Caki2 (cell line): Measurements from ENCODE around the gene OLFML2A. TPM values are rescaled to one million over a fixed set of nuclear protein-coding genes. Genes with fewer than 3 reads are reported as not detected.

ENCODE experiments used
- DNase-seq: peaks from one replicate; pipeline ENCODE4 v3.0.0-alpha.2; 2015; ENCODE audit warnings: low read depth
- in situ Hi-C: cut with HindIII; loops from 2 replicates; pipeline ENCODE4 v1.10.0; 2016; ENCODE audit warnings: low sequenced_read_pairs, low pct_unique_long_range_greater_than_20kb, mixed read lengths
- total RNA-seq: library from RNA; depleted of rRNA; stranded (reverse); fragments of >200 nt; shearing (Covaris generic); gene quantifications from 2 replicates; pipeline ENCODE4 v1.2.3, GENCODE V29; 2014; ENCODE audit warnings: low replicate concordance

OLFML2A gene
- total RNA-seq, 1 experiment from 2014 or later = 14.9 TPM

DNA sequence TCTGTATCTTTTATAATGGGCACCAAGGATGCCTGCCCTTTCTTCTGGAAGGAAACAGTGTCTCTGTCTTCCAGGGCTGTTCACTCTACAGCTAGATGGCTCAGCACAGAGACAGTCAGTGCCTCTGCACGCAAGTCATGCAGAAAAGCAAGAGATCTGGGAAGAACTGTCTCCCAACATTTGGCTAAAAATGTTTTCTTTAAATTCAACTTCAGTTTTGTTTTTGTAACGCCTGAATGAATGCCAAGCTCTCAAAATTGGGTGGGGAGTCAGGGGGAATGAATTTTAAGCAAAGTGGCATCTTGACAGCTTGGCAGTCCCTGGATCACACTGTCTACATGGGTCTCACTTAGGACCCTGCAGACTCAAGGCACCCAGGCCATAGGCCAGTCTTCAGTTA lies 12.6 kb downstream of the OLFML2A start:
- in situ Hi-C loops = no loop called here
- DNase-seq = no peak

DNA sequence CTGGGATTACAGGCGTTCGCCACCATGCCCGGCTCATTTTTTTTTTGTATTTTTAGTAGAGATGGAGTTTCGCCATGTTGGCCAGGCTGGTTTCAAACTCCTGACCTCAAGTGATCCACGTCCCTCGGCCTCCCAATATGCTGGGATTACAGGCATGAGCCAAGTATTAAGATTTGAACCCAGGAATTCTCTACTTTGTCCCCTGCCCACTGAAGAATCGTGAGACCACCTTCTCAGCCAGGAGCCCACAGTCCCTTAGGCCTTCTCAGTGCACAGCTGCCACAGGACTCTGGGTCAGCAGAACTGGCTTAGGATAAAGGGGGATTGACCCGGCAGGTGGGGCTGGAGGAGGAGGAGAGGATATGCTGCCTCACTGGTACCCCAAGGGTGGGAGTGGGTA lies 13.4 kb downstream of the OLFML2A start:
- in situ Hi-C loops = no loop called here
- no peak for DNase-seq

DNA sequence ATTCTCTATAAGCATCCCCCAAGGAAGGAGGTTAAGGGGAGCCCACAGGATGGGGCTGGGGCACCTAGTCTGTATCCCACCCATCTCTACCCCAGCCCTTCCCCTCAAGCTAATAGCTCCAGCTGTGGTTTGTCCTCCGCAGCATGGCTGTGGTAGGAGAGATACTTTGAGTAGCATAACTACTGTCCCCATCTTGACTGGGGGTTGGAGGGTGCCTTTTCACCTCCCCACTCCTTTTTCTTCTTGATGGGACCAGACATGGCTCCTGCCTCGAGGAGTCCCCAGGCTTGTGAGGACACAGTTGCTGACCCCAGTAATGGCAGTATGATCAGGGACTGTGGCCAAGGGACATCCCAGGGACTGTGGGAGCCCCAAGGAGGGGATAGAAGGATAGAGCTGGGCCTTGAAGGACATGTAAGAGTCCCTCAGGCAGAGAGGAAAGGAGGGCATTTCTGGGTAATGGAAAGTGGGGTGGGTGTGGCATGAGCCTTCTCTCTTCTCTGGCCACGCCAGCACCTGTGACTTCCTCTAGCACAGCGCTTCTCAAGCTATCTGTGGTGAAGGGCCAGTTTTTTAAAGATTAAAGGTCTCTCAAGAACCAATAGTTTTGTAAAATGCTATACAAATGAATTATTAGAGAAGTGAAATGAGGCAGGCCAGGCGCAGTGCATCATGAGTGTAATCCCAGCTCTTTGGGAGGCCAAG lies 14.0 kb downstream of the OLFML2A start:
- in situ Hi-C loops = no loop called here
- no peak for DNase-seq

DNA sequence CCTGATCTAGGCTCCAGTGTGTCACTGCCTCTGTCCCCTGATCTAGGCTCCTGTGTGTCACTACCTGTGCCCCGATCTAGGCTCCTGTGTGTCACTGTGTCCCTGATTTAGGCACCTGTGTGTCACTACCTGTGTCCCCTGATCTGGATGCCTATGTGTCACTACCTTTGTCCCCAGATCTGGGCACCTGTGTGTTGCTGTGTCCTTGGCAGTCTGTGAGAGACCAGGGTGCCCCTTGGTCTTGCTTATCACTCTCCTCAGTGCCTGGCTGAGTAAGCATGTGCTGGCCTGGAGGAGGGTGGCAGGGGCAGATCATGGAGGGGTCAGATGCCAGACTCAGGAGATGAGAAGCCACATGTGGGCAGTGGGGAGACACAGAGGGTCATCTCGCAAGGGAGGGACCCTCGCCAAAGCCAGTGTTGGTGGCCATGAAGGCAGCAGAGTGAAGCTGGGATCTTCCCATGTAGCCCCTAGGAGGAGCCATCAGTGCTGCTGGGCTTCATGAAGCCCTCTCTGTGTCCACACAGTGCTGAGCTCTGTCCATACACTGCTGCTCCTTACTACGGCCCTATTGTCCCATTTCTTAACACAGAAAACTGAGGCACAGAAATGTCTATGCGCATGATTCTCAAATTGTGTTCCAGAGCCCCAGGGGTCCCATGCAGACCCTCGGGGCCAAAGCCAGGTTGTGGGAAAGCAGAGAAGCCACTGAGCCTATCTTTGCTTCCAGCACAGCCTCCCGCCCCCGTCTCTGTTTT lies 15.5 kb downstream of the OLFML2A start:
- in situ Hi-C loops = no loop called here

DNA sequence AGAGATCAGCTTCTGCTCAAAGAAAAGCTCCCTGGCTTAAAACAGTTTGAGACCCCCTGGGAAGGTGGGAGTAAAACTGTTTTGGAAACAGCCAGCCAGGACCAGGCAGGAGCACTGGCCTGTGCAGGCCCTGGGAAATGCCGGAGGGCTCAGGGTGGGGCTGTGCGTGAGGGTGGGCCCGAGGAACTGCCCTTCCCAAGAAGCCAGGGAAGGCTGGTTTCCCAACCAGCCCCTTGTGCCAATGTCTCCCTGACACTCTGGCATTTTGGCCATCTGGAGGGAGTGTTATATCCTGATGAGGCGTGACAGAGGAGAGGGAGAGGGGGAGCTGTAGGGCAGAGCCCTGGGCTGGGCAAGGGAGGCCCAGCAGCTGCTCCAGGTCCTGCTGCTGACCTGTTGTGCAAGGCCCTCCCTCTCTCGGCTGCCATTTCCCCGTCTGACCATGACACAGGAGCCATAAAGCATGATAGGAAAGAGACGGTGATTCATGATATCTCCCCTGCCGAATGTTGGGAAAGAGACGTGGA lies 16.1 kb downstream of the OLFML2A start:
- no peak for DNase-seq
- in situ Hi-C loops = no loop called here

More for the DNA sequence above, 15.5 kb downstream of the OLFML2A start:
- no peak for DNase-seq

DNA sequence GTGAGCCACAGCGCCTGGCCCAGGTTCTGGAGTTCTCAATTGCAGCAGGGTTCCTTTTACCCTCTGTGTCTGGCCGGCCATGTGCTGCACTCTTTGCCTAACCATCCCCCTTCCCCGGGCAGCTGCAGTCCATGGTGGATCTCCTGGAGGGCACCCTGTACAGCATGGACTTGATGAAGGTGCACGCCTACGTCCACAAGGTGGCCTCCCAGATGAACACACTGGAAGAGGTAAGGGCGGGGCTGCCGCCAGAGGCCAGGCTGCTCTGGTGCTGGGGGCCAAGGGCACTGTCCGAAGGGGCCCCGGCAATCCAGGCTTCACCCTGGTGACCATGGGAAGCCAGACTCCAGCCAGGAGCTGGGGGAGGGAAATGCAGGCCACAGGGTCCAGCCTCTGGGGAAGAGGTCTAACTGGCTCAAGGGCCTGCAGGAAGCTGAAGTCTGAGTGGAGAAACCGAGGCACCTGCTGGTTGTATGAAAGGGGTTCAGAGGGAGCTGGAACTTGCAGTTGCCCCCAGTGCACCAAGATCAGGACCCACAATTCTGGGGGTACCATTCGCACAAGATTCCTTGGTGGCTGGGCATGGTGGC lies 18.1 kb downstream of the OLFML2A start:
- in situ Hi-C loops = no loop called here
- no peak for DNase-seq

DNA sequence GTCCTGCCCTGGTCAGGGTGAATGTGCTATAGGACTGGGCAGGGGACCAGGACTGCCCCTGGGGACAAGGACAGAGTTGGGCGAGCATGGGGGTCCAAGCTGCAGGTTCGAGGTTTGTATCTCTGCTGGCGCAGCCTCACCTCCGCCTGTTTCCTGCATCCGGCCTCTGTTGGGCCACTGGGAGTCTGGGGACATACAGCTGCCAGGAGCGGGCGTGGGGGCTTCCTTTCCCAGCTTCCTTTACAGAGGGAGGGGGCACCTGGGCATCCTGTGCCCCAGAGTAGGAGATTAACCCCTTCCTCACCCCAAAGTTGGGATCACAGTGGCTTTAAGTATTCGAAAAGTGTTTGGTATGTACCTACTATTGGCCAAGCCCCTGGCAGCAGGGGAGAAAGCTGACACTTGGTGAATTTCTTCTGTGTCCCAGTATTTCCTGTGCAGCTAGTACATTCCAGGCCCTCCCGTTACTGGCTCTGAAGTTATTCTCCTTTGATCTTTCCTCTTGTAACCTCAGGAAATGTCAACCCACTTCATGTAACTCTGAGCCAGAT lies 19.0 kb downstream of the OLFML2A start:
- in situ Hi-C loops = no loop called here
- no peak for DNase-seq

DNA sequence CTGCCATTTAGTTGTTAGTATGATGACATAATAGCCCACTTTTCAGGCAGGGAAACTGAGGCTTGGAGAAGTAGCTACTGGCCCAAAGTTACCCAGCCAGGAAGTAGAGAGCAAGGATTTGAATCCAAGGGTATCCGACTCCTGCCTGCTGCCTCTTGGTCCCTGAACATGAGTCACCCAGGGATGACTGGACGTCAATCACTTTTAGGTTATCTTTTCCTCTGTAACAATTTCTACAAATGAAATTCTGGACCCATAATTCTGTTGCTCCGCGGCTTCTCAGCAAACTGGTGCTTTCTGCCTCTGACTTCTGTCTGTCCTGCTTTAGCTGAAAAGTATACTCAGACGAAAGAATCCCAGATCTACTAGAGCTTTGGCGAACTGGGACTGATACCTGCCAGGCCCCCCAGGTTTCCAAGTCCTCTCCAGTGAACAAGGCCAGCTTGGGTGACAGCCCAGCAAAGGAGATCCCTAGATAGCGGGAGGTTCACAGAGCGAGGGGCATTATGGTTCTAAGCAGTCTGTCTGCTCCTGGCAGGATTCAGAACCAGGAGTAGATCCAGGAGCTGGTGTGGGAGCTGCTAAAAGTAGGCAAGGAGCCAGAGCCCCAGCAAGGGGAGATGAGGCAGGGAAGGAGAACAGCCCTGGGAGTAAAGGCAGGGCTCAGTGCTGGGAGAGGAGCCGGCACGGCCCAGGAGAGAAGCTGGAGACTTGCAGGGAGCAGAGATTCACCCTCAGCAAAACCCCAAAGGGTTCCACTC lies 20.6 kb downstream of the OLFML2A start:
- DNase-seq = no peak
- in situ Hi-C loops = no loop called here

DNA sequence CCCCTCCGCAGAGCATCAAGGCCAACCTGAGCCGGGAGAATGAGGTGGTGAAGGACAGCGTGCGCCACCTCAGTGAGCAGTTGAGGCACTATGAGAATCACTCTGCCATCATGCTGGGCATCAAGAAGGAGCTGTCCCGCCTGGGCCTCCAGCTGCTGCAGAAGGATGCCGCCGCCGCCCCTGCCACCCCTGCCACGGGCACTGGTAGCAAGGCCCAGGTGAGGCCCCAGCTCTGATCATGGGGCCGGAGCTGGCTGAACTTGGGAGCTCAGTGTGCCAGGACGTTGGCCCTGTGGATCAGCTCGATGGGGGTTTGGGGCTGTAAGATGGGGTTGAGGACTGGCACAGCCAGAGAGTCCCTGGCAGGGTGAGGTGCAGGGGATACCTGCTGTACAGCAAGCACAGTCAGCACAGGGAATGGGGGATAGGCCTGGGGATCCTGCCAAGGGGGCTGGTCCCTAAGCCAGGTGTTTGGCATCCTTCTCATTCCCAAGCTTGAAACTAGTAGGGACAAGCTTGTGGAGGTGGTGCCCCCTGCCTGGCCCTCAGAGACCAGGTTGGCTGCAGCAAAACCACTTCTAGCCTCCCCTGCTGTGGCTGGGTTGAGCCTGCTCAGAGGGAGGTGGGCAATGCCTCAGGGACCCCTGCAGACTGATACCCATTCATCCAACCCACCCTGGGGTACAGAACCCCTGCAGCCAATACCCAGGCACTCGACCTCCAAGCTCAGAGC lies 22.5 kb downstream of the OLFML2A start:
- DNase-seq = no peak
- in situ Hi-C loops = no loop called here

DNA sequence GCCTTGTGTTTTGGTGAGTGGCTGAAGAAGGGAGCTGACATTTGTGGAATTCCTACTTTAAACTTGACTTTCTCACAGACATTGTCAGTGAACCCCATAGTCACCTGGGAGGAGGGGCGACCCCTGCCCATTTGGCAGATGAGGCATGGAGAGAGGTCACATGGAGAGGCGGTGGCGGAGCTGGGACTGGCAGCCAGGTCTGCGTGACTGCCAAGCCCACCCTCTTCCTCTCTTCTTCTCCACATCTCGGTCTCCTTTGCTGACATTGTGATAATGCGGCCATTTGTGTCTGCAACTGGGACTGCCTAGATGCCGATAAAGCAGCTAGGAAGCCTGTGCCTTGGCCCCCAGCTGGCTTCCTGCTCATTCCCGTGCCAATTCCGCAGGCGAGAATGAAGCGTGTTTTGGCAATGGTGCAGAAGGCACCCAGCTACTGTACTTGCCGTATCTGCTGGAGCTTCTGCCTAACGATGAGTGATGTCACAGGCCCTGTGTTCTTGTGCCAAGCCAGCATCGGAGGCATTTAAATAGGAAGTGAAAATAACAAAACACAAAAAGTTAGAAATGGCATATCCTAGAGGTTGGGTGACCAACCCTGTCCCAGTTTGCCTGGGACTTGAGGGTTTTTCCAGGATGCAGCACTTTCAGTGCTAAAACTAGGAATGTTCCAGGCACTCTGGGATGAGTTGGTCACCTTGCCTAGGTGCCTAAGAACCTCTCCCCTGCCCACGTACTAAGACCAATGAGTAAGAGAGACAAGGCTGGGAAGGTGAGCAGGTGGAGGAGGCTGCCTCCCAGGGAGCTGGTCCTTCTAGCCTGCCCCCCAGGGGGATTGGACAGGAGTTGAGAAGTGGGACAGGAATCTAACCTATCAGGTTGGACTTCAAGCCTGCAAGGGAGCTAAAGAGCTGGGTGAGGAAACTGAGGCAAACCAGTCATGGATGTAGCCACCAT lies 23.6 kb downstream of the OLFML2A start:
- in situ Hi-C loops = no loop called here
- no peak for DNase-seq

DNA sequence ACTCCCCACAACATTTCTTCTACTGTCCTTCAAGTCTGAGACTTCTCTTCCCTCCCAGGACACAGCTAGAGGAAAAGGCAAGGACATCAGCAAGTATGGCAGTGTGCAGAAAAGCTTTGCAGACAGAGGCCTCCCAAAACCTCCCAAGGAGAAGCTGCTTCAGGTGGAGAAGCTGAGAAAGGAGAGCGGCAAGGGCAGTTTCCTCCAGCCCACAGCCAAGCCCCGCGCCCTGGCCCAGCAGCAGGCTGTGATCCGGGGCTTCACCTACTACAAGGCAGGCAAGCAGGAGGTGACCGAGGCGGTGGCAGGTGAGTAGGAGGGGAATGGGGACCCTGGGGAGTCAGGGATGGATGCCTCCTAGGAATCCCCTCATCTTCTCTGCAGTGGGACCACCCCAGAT lies 24.4 kb downstream of the OLFML2A start:
- no peak for DNase-seq
- in situ Hi-C loops = no loop called here

DNA sequence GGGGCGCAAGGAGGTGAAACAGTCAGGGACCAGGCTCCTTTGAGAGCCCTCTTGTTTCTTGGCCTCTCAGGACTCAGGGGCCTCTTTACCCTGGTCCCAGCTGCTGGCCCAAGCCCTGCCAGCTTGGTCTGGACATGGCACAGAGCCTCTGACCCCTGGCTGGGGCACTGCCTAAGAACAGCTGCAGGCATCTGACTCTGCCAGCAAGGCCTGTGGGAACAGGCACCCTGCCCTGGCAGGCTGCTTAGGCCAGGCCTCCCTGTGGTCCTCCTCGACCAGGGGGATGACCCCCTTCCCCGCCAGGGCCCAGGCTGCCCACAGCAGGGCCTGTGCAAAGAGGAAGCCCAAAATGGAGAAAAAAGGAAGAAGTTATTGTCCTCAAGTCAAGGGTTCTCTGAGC lies 25.5 kb downstream of the OLFML2A start:
- no peak for DNase-seq
- in situ Hi-C loops = no loop called here

DNA sequence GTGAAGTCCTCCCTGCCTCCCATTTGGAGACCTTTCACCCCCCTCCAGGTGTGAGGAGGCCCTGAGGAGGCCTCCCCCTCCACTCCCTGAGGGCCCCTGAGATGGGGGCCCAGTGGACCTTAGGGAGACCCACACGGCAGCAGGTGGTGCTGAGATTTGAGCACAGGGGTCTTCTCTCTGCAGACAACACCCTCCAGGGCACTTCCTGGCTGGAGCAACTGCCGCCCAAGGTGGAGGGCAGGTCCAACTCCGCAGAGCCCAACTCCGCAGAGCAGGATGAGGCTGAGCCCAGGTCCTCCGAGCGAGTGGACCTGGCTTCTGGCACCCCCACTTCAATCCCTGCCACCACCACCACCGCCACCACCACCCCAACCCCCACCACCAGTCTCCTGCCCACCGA lies 27.0 kb downstream of the OLFML2A start:
- no peak for DNase-seq
- in situ Hi-C loops = no loop called here

DNA sequence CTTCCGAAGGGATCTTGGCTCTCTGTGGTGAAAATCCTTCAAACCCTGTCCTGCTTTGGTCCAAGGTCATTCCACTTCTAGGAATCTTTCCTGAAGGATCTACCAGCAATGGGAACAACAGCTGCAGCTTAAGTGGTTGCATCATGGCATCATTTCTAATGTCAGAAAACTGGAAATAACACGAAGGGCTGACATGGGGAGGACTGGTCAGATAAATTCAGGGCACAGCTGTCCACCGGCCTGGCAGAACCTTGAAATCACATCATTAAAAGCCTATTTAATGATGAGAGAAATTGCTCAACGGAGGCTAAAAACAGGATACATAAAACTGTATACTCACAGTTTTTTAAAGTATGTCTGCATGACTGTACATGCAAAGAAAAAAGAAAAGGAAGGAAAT lies 28.3 kb downstream of the OLFML2A start:
- DNase-seq = no peak
- in situ Hi-C loops = no loop called here

DNA sequence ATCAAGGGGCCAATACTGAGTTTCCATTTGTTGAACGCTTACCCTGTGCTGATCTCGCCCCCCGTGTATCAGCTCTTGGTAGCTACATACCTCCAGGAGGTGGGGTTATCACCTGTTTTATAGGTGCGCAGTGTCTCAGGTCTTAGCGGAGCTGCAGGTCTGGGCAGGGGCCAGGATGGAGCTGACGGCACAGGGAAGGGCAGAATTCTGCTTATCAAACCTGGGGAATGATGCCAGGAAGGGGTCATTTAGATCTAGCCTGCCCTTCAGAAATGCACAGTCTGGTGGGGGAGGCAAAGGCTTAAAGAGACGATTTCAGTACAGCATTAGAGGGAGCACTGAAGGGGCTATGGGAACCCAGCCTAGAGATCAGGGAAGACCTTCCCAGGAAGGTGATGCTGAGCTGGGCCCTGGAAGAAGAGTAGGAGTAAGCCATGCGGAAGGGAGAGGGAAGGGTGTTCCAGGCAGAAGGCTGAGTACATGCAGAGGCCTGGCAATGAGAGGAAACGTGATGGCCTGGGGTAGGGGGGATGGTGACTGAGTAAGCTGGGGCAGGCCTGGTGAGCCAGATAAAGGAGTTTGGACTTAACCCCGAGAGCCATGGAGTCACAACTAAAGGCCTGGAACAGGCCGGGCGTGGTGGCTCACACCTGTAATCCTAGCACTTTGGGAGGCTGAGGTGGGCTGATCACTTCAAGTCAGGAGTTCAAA lies 31.5 kb downstream of the OLFML2A start:
- no peak for DNase-seq
- in situ Hi-C loops = no loop called here

DNA sequence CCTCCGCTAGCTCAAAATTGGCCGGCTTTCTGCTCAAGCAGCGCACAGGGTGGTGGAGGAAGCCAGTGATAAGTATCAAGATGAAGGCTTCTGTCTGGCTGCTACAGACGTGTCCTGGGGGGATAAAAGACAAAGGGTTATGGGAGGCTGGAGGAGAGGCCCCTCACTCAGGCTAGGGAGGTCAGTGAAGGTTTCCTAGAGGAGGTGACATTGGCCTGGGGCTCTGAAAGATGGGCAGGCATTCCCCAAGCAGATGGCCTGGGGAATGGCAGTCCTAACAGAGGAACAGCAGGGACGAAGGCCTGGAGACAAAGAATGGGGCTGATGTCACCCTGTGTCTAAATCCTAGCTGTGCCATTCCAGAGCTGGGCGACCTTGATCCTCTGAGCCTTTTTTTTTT lies 32.3 kb downstream of the OLFML2A start:
- in situ Hi-C loops = no loop called here
- DNase-seq = no peak
